GM04503 (cell line): ENCODE data around the gene GCGR.

Experiments
- DNase-seq: peaks from one replicate; pipeline ENCODE4 v3.0.0-alpha.2; 2012; ENCODE audit warnings: low read depth

The GCGR gene

GRCh38 chr17:81849457-81849856, 45.5 kb downstream of the GCGR start:
- DNase-seq: no peak

DNA sequence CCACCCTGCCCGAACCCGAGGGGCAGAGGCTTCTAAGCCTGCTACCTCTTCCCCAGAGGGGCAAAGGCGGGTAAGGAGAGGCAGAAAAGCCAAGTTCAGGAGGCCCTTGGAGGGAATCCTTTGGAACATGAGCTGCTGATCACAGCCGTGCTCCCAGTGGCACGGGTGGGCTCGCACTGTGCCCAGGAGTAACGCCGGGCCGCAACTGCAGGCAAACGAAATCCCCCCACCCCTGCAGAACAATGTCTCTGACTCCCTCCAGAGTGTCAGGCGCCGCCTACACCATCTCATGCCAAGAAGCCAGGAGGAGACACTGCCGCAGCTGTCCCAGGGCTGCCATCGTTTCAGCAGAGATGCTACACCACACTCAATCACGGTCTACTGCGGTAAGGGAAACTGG, 47.5 kb downstream of the GCGR start:
- no peak for DNase-seq

- DNase-seq: no peak
Observed at GRCh38 chr17:81852237-81852636, 48.3 kb downstream of the GCGR start.

DNA sequence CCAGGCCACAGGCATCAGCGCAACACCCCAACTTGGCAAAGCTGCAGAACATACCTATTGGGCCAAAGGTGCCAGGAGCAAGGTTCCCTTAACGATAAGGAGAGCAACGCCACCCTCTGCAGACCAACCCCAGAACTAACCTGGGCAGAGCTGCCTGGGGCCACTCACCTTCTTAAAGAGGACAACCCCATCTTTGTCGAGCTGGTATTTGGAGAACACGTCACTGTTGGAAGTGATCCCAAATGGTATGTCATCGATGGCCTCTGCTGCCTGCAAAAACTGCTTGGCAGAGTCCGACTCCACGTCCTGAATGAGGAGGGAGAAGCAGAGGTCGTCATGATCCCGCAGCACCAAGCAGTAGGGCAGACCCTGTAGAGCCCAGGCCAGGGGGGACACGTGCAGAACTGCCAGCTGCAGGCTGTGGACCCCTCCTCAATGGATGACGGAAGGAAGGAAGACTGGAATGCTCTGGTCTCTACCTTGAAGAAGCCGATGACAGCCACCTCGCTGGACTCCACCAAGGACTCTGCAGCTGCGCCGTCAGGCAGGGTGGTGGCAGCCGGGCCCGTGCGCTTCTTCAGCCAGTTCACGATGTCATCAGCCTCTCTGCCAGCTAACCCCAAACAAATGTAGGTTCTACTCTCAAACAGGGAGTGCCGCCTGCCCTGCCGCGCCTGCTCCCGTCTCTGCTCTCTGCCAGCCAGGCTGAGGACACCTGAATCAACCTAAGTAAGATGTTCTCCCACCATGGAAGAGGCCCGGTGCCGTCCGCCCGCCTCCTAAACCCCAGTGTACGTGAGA, 51.2 kb downstream of the GCGR start:
- no peak for DNase-seq

DNA sequence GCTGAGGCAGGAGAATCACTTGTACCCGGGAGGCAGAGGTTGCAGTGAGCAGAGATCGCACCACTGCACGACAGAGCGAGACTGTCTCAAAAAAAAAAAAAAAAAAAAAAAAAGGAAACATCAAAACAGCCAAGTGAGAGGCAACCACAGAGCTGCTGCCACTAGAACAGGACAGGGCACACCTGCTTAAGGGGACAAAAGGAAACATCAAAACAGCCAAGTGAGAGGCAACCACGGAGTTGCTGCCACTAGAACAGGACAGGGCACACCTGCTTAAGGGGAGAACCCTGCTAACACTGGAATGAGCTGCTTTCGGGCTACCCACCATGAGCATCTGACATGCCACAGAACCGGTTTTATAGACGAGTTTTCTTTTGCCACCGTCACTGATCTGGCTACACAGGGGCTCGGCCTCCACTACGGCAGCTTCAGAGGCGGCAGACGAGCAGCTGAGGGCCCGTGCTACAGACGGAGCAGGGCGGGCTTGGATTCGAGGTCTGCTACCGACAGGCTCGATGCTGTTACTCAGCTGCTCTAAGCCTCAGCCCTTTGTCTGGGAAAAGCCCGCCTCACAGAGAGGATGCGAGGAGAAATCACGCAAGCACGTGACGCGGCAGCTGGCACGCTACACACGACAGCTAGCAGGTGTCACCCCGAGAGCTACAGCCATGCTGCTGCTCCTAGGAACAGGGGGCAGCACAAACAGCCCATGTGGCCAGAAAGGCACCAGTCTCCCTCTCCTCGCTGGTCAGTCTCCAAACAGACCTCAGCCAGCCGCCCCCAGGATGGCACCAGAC, 54.4 kb downstream of the GCGR start:
- no peak for DNase-seq

- DNase-seq: no peak
Observed at GRCh38 chr17:81858967-81859905, 55.3 kb downstream of the GCGR start.

- no peak for DNase-seq
Observed at GRCh38 chr17:81859906-81860755, 56.2 kb downstream of the GCGR start, which contains the start of gene P4HB. TSS of gene P4HB (minus strand) at chr17:81860535. CDS start at chr17:81860471, 64 bp downstream.

- DNase-seq: peak; percentile 100
Observed at GRCh38 chr17:81860756-81861568, 57.0 kb downstream of the GCGR start.

GRCh38 chr17:81863123-81863675, 59.2 kb downstream of the GCGR start:
- no peak for DNase-seq
